SK-N-SH (cell line): Measurements from ENCODE around the gene PCARE. TPM values are rescaled to one million over a fixed set of nuclear protein-coding genes. Genes with fewer than 3 reads are reported as not detected.
A peak's percentile ranks its signal among the peaks of the same experiment; 100 is the strongest.

Experiments
- CTCF ChIA-PET: fragments of 300-600, 350-600 bp; formaldehyde crosslinking; extraction: SDS; loops from one replicate; lab custom pipeline; 2021; lab: Yijun Ruan, JAX
- POLR2A ChIA-PET: fragments of 350-600 bp; sonication (Branson Sonifier 250); formaldehyde crosslinking; extraction: SDS; loops from one replicate; lab custom pipeline; 2020; ENCODE audit warnings: antibody characterized with exemption, inconsistent platforms; lab: Yijun Ruan, JAX
- DNase-seq: peaks from one replicate; pipeline ENCODE4 v3.0.0; 2012
- H2AFZ ChIP-seq: fragments of 200-600 bp; sonication (generic); 2 replicates; pipeline ENCODE4 v1.8.1; 2016; ENCODE audit warnings: antibody characterized with exemption, mild to moderate bottlenecking, low read depth
- H3F3A ChIP-seq: fragments of 200-600 bp; sonication (generic); replicated peaks from 2 replicates; pipeline ENCODE3; 2016; ENCODE audit warnings: antibody characterized with exemption, mild to moderate bottlenecking; ENCODE audit not compliant: insufficient read depth
- H3K27ac ChIP-seq, 2 experiments: fragments of 200-500 bp in 1 of 2; fragments of 200-600 bp in 1 of 2; sonication (Bioruptor generic) in 1 of 2; sonication (generic), shearing (Covaris generic) in 1 of 2; 2 replicates each; pipeline versions ENCODE4 v1.5.1 to v1.6.1; 2014 to 2016; ENCODE audit warnings: low read depth in 2 of 2, inconsistent platforms in 1 of 2, low read length in 1 of 2, mild to moderate bottlenecking in 1 of 2, mixed read lengths in 1 of 2
- H3K27me3 ChIP-seq: fragments of 200-600 bp; sonication (generic), shearing (Covaris generic); 2 replicates; pipeline ENCODE4 v1.6.1; 2016; ENCODE audit warnings: mixed run types; ENCODE audit not compliant: insufficient read depth
- H3K36me3 ChIP-seq, 2 experiments: fragments of 200-500 bp in 1 of 2; fragments of 200-600 bp in 1 of 2; sonication (Bioruptor generic) in 1 of 2; sonication (generic) in 1 of 2; replicated peaks in 1 of 2; 2 replicates each; pipeline versions ENCODE3 to v1.5.1; 2014 to 2016; ENCODE audit warnings: low read length in 1 of 2, mild to moderate bottlenecking in 1 of 2; ENCODE audit not compliant: insufficient read depth in 2 of 2, control insufficient read depth in 1 of 2
- H3K4me1 ChIP-seq, 2 experiments: fragments of 200-500 bp in 1 of 2; fragments of 200-600 bp in 1 of 2; sonication (Bioruptor generic) in 1 of 2; sonication (generic), shearing (Covaris generic) in 1 of 2; 2 replicates each; pipeline versions ENCODE4 v1.5.1 to v1.6.1; 2014 to 2016; ENCODE audit warnings: low read depth in 1 of 2, low read length in 1 of 2, mixed run types in 1 of 2; ENCODE audit not compliant: insufficient read depth in 2 of 2, control insufficient read depth in 1 of 2
- H3K4me2 ChIP-seq: fragments of 200-600 bp; sonication (generic), shearing (Covaris generic); 2 replicates; pipeline ENCODE4 v1.6.1; 2017; ENCODE audit warnings: mixed run types
- H3K4me3 ChIP-seq, 2 experiments: fragments of 200-500 bp in 1 of 2; fragments of 200-600 bp in 1 of 2; sonication (Bioruptor generic) in 1 of 2; sonication (generic), shearing (Covaris generic) in 1 of 2; 2 replicates each; pipeline versions ENCODE4 v1.5.1 to v1.8.1; 2014 to 2016; ENCODE audit warnings: low read depth in 2 of 2, inconsistent platforms in 1 of 2, low read length in 1 of 2, mild to moderate bottlenecking in 1 of 2, mixed read lengths in 1 of 2, moderate library complexity in 1 of 2
- H3K79me2 ChIP-seq: fragments of 200-600 bp; sonication (generic); 2 replicates; pipeline ENCODE4 v1.8.1; 2017; ENCODE audit warnings: mild to moderate bottlenecking; ENCODE audit not compliant: insufficient read depth
- H3K9ac ChIP-seq: fragments of 200-600 bp; sonication (generic); 2 replicates; pipeline ENCODE4 v1.6.1; 2017; ENCODE audit warnings: mixed run types
- H3K9me2 ChIP-seq: fragments of 200-600 bp; sonication (generic); 2 replicates; pipeline ENCODE4 v1.6.1; 2017; ENCODE audit warnings: mixed run types
- H3K9me3 ChIP-seq: fragments of 200-600 bp; sonication (generic); 2 replicates; pipeline ENCODE4 v1.6.1; 2017; ENCODE audit warnings: mixed run types, mild to moderate bottlenecking, moderate library complexity
- H4K20me1 ChIP-seq: fragments of 200-600 bp; sonication (generic); 2 replicates; pipeline ENCODE4 v1.6.1; 2017; ENCODE audit warnings: mild to moderate bottlenecking, mixed run types; ENCODE audit not compliant: insufficient read depth
- CTCF ChIP-seq: fragments of 200-600 bp; sonication (generic); IDR thresholded peaks from 2 replicates; pipeline ENCODE4 v1.6.1; 2017; ENCODE audit warnings: antibody characterized with exemption, mild to moderate bottlenecking, moderate library complexity
- EP300 ChIP-seq, 2 experiments: IDR thresholded peaks; 2 replicates each; pipeline versions ENCODE4 v1.4.0 to v1.6.1; 2012; ENCODE audit warnings: borderline replicate concordance in 1 of 2, low read depth in 1 of 2, low read length in 1 of 2
- FOXJ3 ChIP-seq: sonication (generic); formaldehyde crosslinking; IDR thresholded peaks from 2 replicates; pipeline ENCODE4 v1.5.1; 2020; ENCODE audit warnings: mild to moderate bottlenecking, missing genetic modification reagents
- FOXM1 ChIP-seq: IDR thresholded peaks from 2 replicates; pipeline ENCODE4 v1.4.0; 2012; ENCODE audit warnings: low read depth, mild to moderate bottlenecking
- GABPA ChIP-seq: IDR thresholded peaks from 2 replicates; pipeline ENCODE4 v1.4.0; 2012; ENCODE audit warnings: low read depth, mild to moderate bottlenecking
- GATA2 ChIP-seq: sonication (generic); formaldehyde crosslinking; IDR thresholded peaks from 2 replicates; pipeline ENCODE4 v1.5.0; 2020; ENCODE audit warnings: mild to moderate bottlenecking, missing genetic modification reagents
- IRF3 ChIP-seq: fragments of 150-350 bp; IDR thresholded peaks from 2 replicates; pipeline ENCODE4 v1.6.1; 2016; ENCODE audit warnings: mild to moderate bottlenecking, low read depth, low read length
- MXI1 ChIP-seq: IDR thresholded peaks from 2 replicates; pipeline ENCODE4 v1.6.1; 2012; ENCODE audit warnings: mild to moderate bottlenecking, low read depth, low read length, improper control_type of control experiment
- NFIC ChIP-seq: IDR thresholded peaks from 2 replicates; pipeline ENCODE4 v1.4.0; 2012; ENCODE audit warnings: borderline replicate concordance
- NRF1 ChIP-seq: IDR thresholded peaks from 2 replicates; pipeline ENCODE4 v1.6.1; 2012; ENCODE audit warnings: low read depth, mild to moderate bottlenecking, low read length
- PBX3 ChIP-seq: IDR thresholded peaks from 2 replicates; pipeline ENCODE4; 2012
- POLR2AphosphoS5 ChIP-seq: IDR thresholded peaks from 2 replicates; pipeline ENCODE4 v1.6.1; 2012; ENCODE audit warnings: low read depth, low read length
- RAD21 ChIP-seq: IDR thresholded peaks from 2 replicates; pipeline ENCODE4 v1.6.1; 2012; ENCODE audit warnings: mild to moderate bottlenecking, low read length
- RFX5 ChIP-seq: IDR thresholded peaks from 2 replicates; pipeline ENCODE4 v1.6.1; 2012; ENCODE audit warnings: mild to moderate bottlenecking, improper control_type of control experiment, low read length
- SIN3A ChIP-seq: IDR thresholded peaks from 2 replicates; pipeline ENCODE4 v1.6.1; 2012; ENCODE audit warnings: low read depth, mild to moderate bottlenecking, low read length, moderate library complexity, borderline replicate concordance
- TCF12 ChIP-seq: IDR thresholded peaks from 2 replicates; pipeline ENCODE4 v1.4.0; 2012
- TEAD4 ChIP-seq: IDR thresholded peaks from 2 replicates; pipeline ENCODE4 v1.4.0; 2012; ENCODE audit warnings: mild to moderate bottlenecking, borderline replicate concordance; ENCODE audit not compliant: insufficient read depth
- WGBS: methylation state at CpG from one replicate; pipeline ENCODE4 v1.1.6; 2017; ENCODE audit warnings: low lambda C conversion rate; 5-methylcytosine and 5-hydroxymethylcytosine counted together
- polyA plus RNA-seq, 3 experiments: library from polyadenylated mRNA; depleted of rRNA; stranded (reverse); fragments of >200 nt; gene quantifications; 2 replicates each; pipeline ENCODE4 v1.2.3, GENCODE V29; 2012

The PCARE gene
- polyA plus RNA-seq, 1 of the 3 experiments (the other 2 are of a cell fraction), result not detected

GRCh38 chr2:29068513-29068912, 5.8 kb downstream of the PCARE start:
- Histone ChIP-seq H3K4me1 (peaks cover 0 to 52% of the 10 kb centered on the region in 2 experiments; a peak in 2 of 4 replicates), H3K4me2 (no peak overlapping the region), H3K4me3 (no peak overlapping the region), H4K20me1 (no peaks in the 10 kb centered on the region), H3K36me3 (no peaks in the 10 kb centered on the region), H2AFZ (no peak overlapping the region), H3F3A (no peaks in the 10 kb centered on the region), H3K79me2 (no peaks in the 10 kb centered on the region), H3K9me2 (no peaks in the 10 kb centered on the region), H3K9ac (no peak overlapping the region), H3K27ac (peak overlapping the region in 1 of 2 experiments; percentile 84; a peak in 2 of 4 replicates), H3K9me3 (no peaks in the 10 kb centered on the region), H3K27me3 (no peaks in the 10 kb centered on the region)
- DNase-seq, result peak; percentile 58
- POLR2A ChIA-PET, result no interaction called here
- no peak for TF ChIP-seq SIN3A
- TF ChIP-seq FOXJ3 (CRISPR knock-in tag), result no peak
- no peak for TF ChIP-seq POLR2AphosphoS5
- WGBS, result 73% methylated on average over 7 of the region's 7 CpGs
- CTCF ChIA-PET, result interaction anchor here (0.9 to 2.2 kb wide), 5 partner anchors 9 to 110 kb away, joined by 3 to 7 read pairs (median 4); no protein-coding TSS in a partner anchor

- no peaks in the 10 kb centered on the region for H4K20me1 ChIP-seq
- no peaks in the 10 kb centered on the region for H3K27me3 ChIP-seq
- no peak overlapping the region for H3K4me3 ChIP-seq
- H3K4me2 ChIP-seq, result no peak overlapping the region
- POLR2A ChIA-PET, result no interaction called here
- H3K27ac ChIP-seq, result no peak overlapping the region
- H3K9ac ChIP-seq, result no peak overlapping the region
- H3K79me2 ChIP-seq, result no peaks in the 10 kb centered on the region
- no peak overlapping the region for H2AFZ ChIP-seq
- no peaks in the 10 kb centered on the region for H3K36me3 ChIP-seq
- no peak for TF ChIP-seq TEAD4
- TF ChIP-seq GATA2 (CRISPR knock-in tag), result 0 out of 2 replicates have a peak, but pooled peaks have one; percentile 17
- CTCF ChIA-PET, result interaction anchor here (0.9 to 2.2 kb wide), 4 partner anchors 8 to 108 kb away, joined by 3 to 6 read pairs (median 4); no protein-coding TSS in a partner anchor
- peaks cover 0 to 56% of the 10 kb centered on the region in 2 experiments; a peak in 2 of 4 replicates for H3K4me1 ChIP-seq
- H3K9me3 ChIP-seq, result no peaks in the 10 kb centered on the region
- H3F3A ChIP-seq, result no peaks in the 10 kb centered on the region
- DNase-seq, result no peak
- WGBS, result 80% methylated on average over 7 of the region's 7 CpGs
- no peaks in the 10 kb centered on the region for H3K9me2 ChIP-seq
Observed at GRCh38 chr2:29066997-29067605, 7.2 kb downstream of the PCARE start.

- H3K4me3 ChIP-seq, result no peak overlapping the region
- no peaks in the 10 kb centered on the region for H3K36me3 ChIP-seq
- no peaks in the 10 kb centered on the region for H3K9me2 ChIP-seq
- H4K20me1 ChIP-seq, result no peaks in the 10 kb centered on the region
- no peak overlapping the region for H3K4me2 ChIP-seq
- H3K27ac ChIP-seq, result no peak overlapping the region
- H3K9me3 ChIP-seq, result no peaks in the 10 kb centered on the region
- no peak overlapping the region for H2AFZ ChIP-seq
- H3K4me1 ChIP-seq, result peaks cover 0 to 57% of the 10 kb centered on the region in 2 experiments; a peak in 2 of 4 replicates
- H3K79me2 ChIP-seq, result no peaks in the 10 kb centered on the region
- no peaks in the 10 kb centered on the region for H3K27me3 ChIP-seq
- no peak for DNase-seq
- H3K9ac ChIP-seq, result no peak overlapping the region
- ChIA-PET CTCF (interaction anchor here (0.8 to 2.2 kb wide), 8 partner anchors 9 to 243 kb away, joined by 3 to 6 read pairs (median 3); no protein-coding TSS in a partner anchor), POLR2A (interaction anchor here (1.4 kb wide), 1 partner anchor 12 kb away, joined by 3 read pairs; no protein-coding TSS in a partner anchor)
- H3F3A ChIP-seq, result no peaks in the 10 kb centered on the region
- 74% methylated on average over 8 of the region's 8 CpGs for WGBS
- TF ChIP-seq MXI1, result no peak
- no peak for TF ChIP-seq CTCF
- TF ChIP-seq RFX5, result no peak
- TF ChIP-seq FOXM1, result no peak
- no peak for TF ChIP-seq RAD21
- no peak for TF ChIP-seq IRF3
- no peak for TF ChIP-seq PBX3
- no peak for TF ChIP-seq NFIC
- TF ChIP-seq TCF12, result no peak
- no peak for TF ChIP-seq GABPA
- TF ChIP-seq GATA2 (CRISPR knock-in tag), result no peak
- no peak for TF ChIP-seq SIN3A
- TF ChIP-seq NRF1, result no peak
- TF ChIP-seq EP300 (IDR thresholded peaks at IDR 0.05; ENCODE audit: borderline replicate concordance in 1 of 2, low read depth in 1 of 2, low read length in 1 of 2), result no peak
Observed at GRCh38 chr2:29066271-29066860, 8.0 kb downstream of the PCARE start.
